ENCODE data around the gene C22orf15. TPM values are rescaled to one million over a fixed set of nuclear protein-coding genes. Genes with fewer than 3 reads are reported as not detected.

The C22orf15 gene
- polyA plus RNA-seq, 2 of the 4 experiments (the other 2 are of a cell fraction): not detected

GRCh38 chr22:23801238-23801821 is 38.5 kb downstream of the C22orf15 start:
- no peak for TF ChIP-seq RAD21 (conservative IDR thresholded peaks at IDR 0.05 in 1 of 2, IDR thresholded peaks at IDR 0.05 in 1 of 2)
- no peak for TF ChIP-seq HEYL (CRISPR knock-in tag; IDR thresholded peaks at IDR 0.05)
- no peak for TF ChIP-seq MAFK (IDR thresholded peaks at IDR 0.05; ENCODE audit: partially characterized antibody)
- TF ChIP-seq ZSCAN20 (CRISPR knock-in tag; IDR thresholded peaks at IDR 0.05): no peak
- no peak for TF ChIP-seq SREBF2 (IDR thresholded peaks at IDR 0.05)
- no peak for TF ChIP-seq KDM1A (IDR thresholded peaks at IDR 0.05; ENCODE audit: low read depth)
- no peak for TF ChIP-seq HOXA7 (CRISPR knock-in tag; IDR thresholded peaks at IDR 0.05)
- no peak for TF ChIP-seq EHMT2 (IDR thresholded peaks at IDR 0.05; ENCODE audit: low read depth)
- TF ChIP-seq RCOR1 (IDR thresholded peaks at IDR 0.05; ENCODE audit: low read depth, low read length): no peak
- no peak for TF ChIP-seq CTCF (IDR thresholded peaks at IDR 0.05)
- no peak for TF ChIP-seq CEBPB (IDR thresholded peaks at IDR 0.05)
- no peak for TF ChIP-seq MAX (IDR thresholded peaks at IDR 0.05)
- TF ChIP-seq ZFP36 (IDR thresholded peaks at IDR 0.05; ENCODE audit: borderline replicate concordance, partially characterized antibody): no peak
- TF ChIP-seq ZNF302 (CRISPR knock-in tag; IDR thresholded peaks at IDR 0.05): no peak
- TF ChIP-seq FOSB (CRISPR knock-in tag; IDR thresholded peaks at IDR 0.05): no peak
- no peak for TF ChIP-seq EHF (CRISPR knock-in tag; IDR thresholded peaks at IDR 0.05)
- no peak for TF ChIP-seq HDAC2 (IDR thresholded peaks at IDR 0.05)
- TF ChIP-seq USF2 (IDR thresholded peaks at IDR 0.05): no peak
- no peak for TF ChIP-seq E2F6 (IDR thresholded peaks at IDR 0.05; ENCODE audit: borderline replicate concordance, low read depth)
- TF ChIP-seq MAZ (IDR thresholded peaks at IDR 0.05; ENCODE audit: borderline replicate concordance, low read depth, low read length): no peak
- Histone ChIP-seq H3K27ac (no peak overlapping the region), H3K4me1 (no peaks in the 10 kb centered on the region), H3K9me3 (no peaks in the 10 kb centered on the region), H3K4me2 (no peak overlapping the region), H3K4me3 (no peak overlapping the region)
- 93% methylated on average over 9 of the region's 11 CpGs for WGBS (ENCODE audit: missing lambda C conversion rate)
- ATAC-seq: no peak
- ChIA-PET POLR2A (no interaction called here), CTCF (interaction anchor here (1.8 kb wide), 1 partner anchor 48 kb away, joined by 6 read pairs; no protein-coding TSS in a partner anchor)
- no peak for FAIRE-seq
- no peak for DNase-seq (ENCODE audit: low read depth in 1 of 2, low spot score in 1 of 2)

GRCh38 chr22:23801886-23802377 is 39.1 kb downstream of the C22orf15 start:
- Histone ChIP-seq H3K9me3 (no peaks in the 10 kb centered on the region), H3K4me3 (no peak overlapping the region), H3K27ac (no peak overlapping the region), H3K4me1 (no peaks in the 10 kb centered on the region), H3K4me2 (no peak overlapping the region)
- no peak for DNase-seq (ENCODE audit: low read depth in 1 of 2, low spot score in 1 of 2)
- ChIA-PET POLR2A (no interaction called here), CTCF (interaction anchor here (1.8 kb wide), 1 partner anchor 48 kb away, joined by 6 read pairs; no protein-coding TSS in a partner anchor)
- WGBS (ENCODE audit: missing lambda C conversion rate): 96% methylated on average over 8 of the region's 8 CpGs
- FAIRE-seq: no peak
- ATAC-seq: no peak
- TF ChIP-seq FOSL2 (IDR thresholded peaks at IDR 0.05) (no peak), FOSL2 (CRISPR knock-in tag; IDR thresholded peaks at IDR 0.05) (no peak), ESRRA (IDR thresholded peaks at IDR 0.05; ENCODE audit: borderline replicate concordance, low read length) (no peak), ATOH8 (CRISPR knock-in tag; IDR thresholded peaks at IDR 0.05; ENCODE audit: low read depth) (no peak), NR3C1 (IDR thresholded peaks at IDR 0.05) (no peak), E2F6 (IDR thresholded peaks at IDR 0.05; ENCODE audit: borderline replicate concordance, low read depth) (no peak), GATA3 (IDR thresholded peaks at IDR 0.05; ENCODE audit: borderline replicate concordance) (no peak), KDM5A (IDR thresholded peaks at IDR 0.05) (no peak), SREBF2 (IDR thresholded peaks at IDR 0.05) (no peak), CBX8 (IDR thresholded peaks at IDR 0.05) (no peak), JUNB (IDR thresholded peaks at IDR 0.05) (no peak), CTCF (IDR thresholded peaks at IDR 0.05) (no peak), ZFP36 (IDR thresholded peaks at IDR 0.05; ENCODE audit: borderline replicate concordance, partially characterized antibody) (no peak), RNF2 (IDR thresholded peaks at IDR 0.05; ENCODE audit: borderline replicate concordance, low read depth) (no peak), MAZ (IDR thresholded peaks at IDR 0.05; ENCODE audit: borderline replicate concordance, low read depth, low read length) (no peak)

All from A549 (cell line).